ENCODE measurements around the gene CEP164.

Gene CEP164

GRCh38 chr11:117462183-117462863, 134.7 kb downstream of the CEP164 start:
- no peak overlapping the region for H3K27ac ChIP-seq (replicated peaks; ENCODE audit: low read length)
- no peak overlapping the region for H3K14ac ChIP-seq (ENCODE audit: low read length)
- no peak overlapping the region for H3K4me3 ChIP-seq (ENCODE audit: low read length in 2 of 2)
- H4K91ac ChIP-seq (ENCODE audit: low read depth, low read length, poor library complexity), result no peak overlapping the region
- no peak overlapping the region for H4K8ac ChIP-seq (ENCODE audit: low read depth, low read length)
- no peak overlapping the region for H3K9ac ChIP-seq (ENCODE audit: low read depth, low read length, poor library complexity)
- WGBS, 2 donors (ENCODE audit: extremely low coverage in 2 of 2, insufficient read length in 2 of 2, insufficient replicate concordance in 1 of 2), result no CpG with 5 or more reads among the region's 18 CpGs
- no peak overlapping the region for H2AK5ac ChIP-seq (ENCODE audit: low read depth, low read length)
- DNase-seq (ENCODE audit: low spot score), result no peak
- H3K18ac ChIP-seq (ENCODE audit: low read length), result peak overlapping the region; percentile 38
- H2AFZ ChIP-seq (ENCODE audit: low read length), result no peak overlapping the region
- no peak overlapping the region for H2BK15ac ChIP-seq (ENCODE audit: low read length)
- H2BK12ac ChIP-seq (ENCODE audit: low read length), result no peak overlapping the region
- H2BK120ac ChIP-seq (ENCODE audit: low read depth, low read length), result no peak overlapping the region
- H3K4me2 ChIP-seq (ENCODE audit: insufficient read depth, low read length, poor library complexity, severe bottlenecking), result no peak overlapping the region
- H3K4ac ChIP-seq (ENCODE audit: low read length), result no peak overlapping the region
- H3K36me3 ChIP-seq (replicated peaks in 1 of 2; ENCODE audit: control insufficient read depth in 2 of 2, insufficient read depth in 2 of 2, low read length in 2 of 2), result no peaks in the 10 kb centered on the region
- no peak overlapping the region for H3K23ac ChIP-seq (ENCODE audit: low read depth, low read length, poor library complexity)
- no peaks in the 10 kb centered on the region for H3K79me1 ChIP-seq (ENCODE audit: low read depth, low read length)
- no peak overlapping the region for H2BK5ac ChIP-seq (ENCODE audit: low read length)
- no peaks in the 10 kb centered on the region for H3K9me3 ChIP-seq (replicated peaks in 1 of 2; ENCODE audit: control insufficient read depth in 2 of 2, insufficient read depth in 1 of 2, low read depth in 1 of 2, low read length in 2 of 2)
- peaks cover 0 to 3% of the 10 kb centered on the region in 2 donors for H3K4me1 ChIP-seq (ENCODE audit: control insufficient read depth in 2 of 2, insufficient read depth in 1 of 2, low read depth in 1 of 2, low read length in 2 of 2)
- H3K27me3 ChIP-seq (ENCODE audit: control insufficient read depth in 3 of 3, insufficient read depth in 3 of 3, low read depth in 1 of 3, low read length in 3 of 3), result peaks cover 0 to 50% (median 0%) of the 10 kb centered on the region in 3 experiments

GRCh38 chr11:117462864-117463247, 135.2 kb downstream of the CEP164 start:
- Histone ChIP-seq H3K14ac (ENCODE audit: low read length) (peak overlapping the region; percentile 94), H3K36me3 (replicated peaks in 1 of 2; ENCODE audit: control insufficient read depth in 2 of 2, insufficient read depth in 2 of 2, low read length in 2 of 2) (no peaks in the 10 kb centered on the region), H3K4me3 (ENCODE audit: low read length in 2 of 2) (no peak overlapping the region), H3K4me1 (ENCODE audit: control insufficient read depth in 2 of 2, insufficient read depth in 1 of 2, low read depth in 1 of 2, low read length in 2 of 2) (peaks cover 0 to 3% of the 10 kb centered on the region in 2 donors), H3K27ac (replicated peaks; ENCODE audit: low read length) (no peak overlapping the region), H2BK12ac (ENCODE audit: low read length) (no peak overlapping the region), H3K4ac (ENCODE audit: low read length) (no peak overlapping the region), H3K23ac (ENCODE audit: low read depth, low read length, poor library complexity) (peak overlapping the region; percentile 52), H3K27me3 (ENCODE audit: control insufficient read depth in 3 of 3, insufficient read depth in 3 of 3, low read depth in 1 of 3, low read length in 3 of 3) (peaks cover 0 to 44% (median 0%) of the 10 kb centered on the region in 3 experiments), H2AK5ac (ENCODE audit: low read depth, low read length) (no peak overlapping the region), H2BK5ac (ENCODE audit: low read length) (no peak overlapping the region), H4K91ac (ENCODE audit: low read depth, low read length, poor library complexity) (no peak overlapping the region), H3K9me3 (replicated peaks in 1 of 2; ENCODE audit: control insufficient read depth in 2 of 2, insufficient read depth in 1 of 2, low read depth in 1 of 2, low read length in 2 of 2) (no peaks in the 10 kb centered on the region), H3K18ac (ENCODE audit: low read length) (peak overlapping the region; percentile 59), H3K4me2 (ENCODE audit: insufficient read depth, low read length, poor library complexity, severe bottlenecking) (no peak overlapping the region), H2BK120ac (ENCODE audit: low read depth, low read length) (no peak overlapping the region), H2BK15ac (ENCODE audit: low read length) (no peak overlapping the region), H4K8ac (ENCODE audit: low read depth, low read length) (no peak overlapping the region), H3K79me1 (ENCODE audit: low read depth, low read length) (no peaks in the 10 kb centered on the region), H3K9ac (ENCODE audit: low read depth, low read length, poor library complexity) (no peak overlapping the region), H2AFZ (ENCODE audit: low read length) (no peak overlapping the region)
- no peak for DNase-seq (ENCODE audit: low spot score)
- no CpG with 5 or more reads among the region's 8 CpGs for WGBS, 2 donors (ENCODE audit: extremely low coverage in 2 of 2, insufficient read length in 2 of 2, insufficient replicate concordance in 1 of 2)
